Liver (tissue), 9 donors: ENCODE measurements around the gene FANCG. TPM values are rescaled to one million over a fixed set of nuclear protein-coding genes. Genes with fewer than 3 reads are reported as not detected.

Source experiments
- DNase-seq: peaks from one replicate; pipeline ENCODE4 v3.0.0-alpha.2; 2017; ENCODE audit warnings: low spot score
- H3K27ac ChIP-seq, 2 donors: one replicate each; pipeline ENCODE4 v1.7.0; 2013; ENCODE audit warnings: inconsistent platforms in 2 of 2, low read length in 2 of 2, control low read depth in 1 of 2, low read depth in 1 of 2, mild to moderate bottlenecking in 1 of 2
- H3K27me3 ChIP-seq, 4 donors: one replicate each; pipeline versions ENCODE4 v1.6.1 to v1.7.0; 2013; ENCODE audit warnings: low read length in 3 of 4, inconsistent platforms in 1 of 4, mild to moderate bottlenecking in 1 of 4, moderate library complexity in 1 of 4; ENCODE audit not compliant: control insufficient read depth in 4 of 4, insufficient read depth in 4 of 4
- H3K36me3 ChIP-seq, 4 donors: one replicate each; pipeline versions ENCODE4 v1.6.1 to v1.7.0; 2013; ENCODE audit warnings: low read length in 3 of 4, mild to moderate bottlenecking in 3 of 4, low read depth in 1 of 4, moderate library complexity in 1 of 4; ENCODE audit not compliant: control insufficient read depth in 4 of 4, insufficient read depth in 3 of 4
- H3K4me1 ChIP-seq, 4 donors: one replicate each; pipeline versions ENCODE4 v1.6.1 to v1.7.0; 2013; ENCODE audit warnings: low read length in 3 of 4, mild to moderate bottlenecking in 3 of 4, moderate library complexity in 1 of 4; ENCODE audit not compliant: control insufficient read depth in 4 of 4, insufficient read depth in 4 of 4
- H3K4me3 ChIP-seq, 3 donors: one replicate each; pipeline versions ENCODE4 v1.6.1 to v1.7.0; 2013; ENCODE audit warnings: low read length in 3 of 3, control low read depth in 1 of 3, low read depth in 1 of 3, mild to moderate bottlenecking in 1 of 3
- H3K9ac ChIP-seq, 2 donors: one replicate each; pipeline ENCODE4 v1.7.0; 2013; ENCODE audit warnings: low read length in 2 of 2, mild to moderate bottlenecking in 2 of 2, moderate library complexity in 2 of 2, control low read depth in 1 of 2, low read depth in 1 of 2
- H3K9me3 ChIP-seq, 4 donors: one replicate each; pipeline versions ENCODE4 v1.6.1 to v1.7.0; 2013; ENCODE audit warnings: low read length in 3 of 4; ENCODE audit not compliant: control insufficient read depth in 4 of 4
- EGR1 ChIP-seq, 2 donors: IDR thresholded peaks; 2 replicates each; pipeline ENCODE4 v1.6.1; 2016 to 2018; ENCODE audit warnings: antibody characterized with exemption in 2 of 2, low read depth in 2 of 2
- FOXA1 ChIP-seq: IDR thresholded peaks from 2 replicates; pipeline ENCODE4 v1.6.1; 2016; ENCODE audit warnings: antibody characterized with exemption
- GABPA ChIP-seq, 2 donors: IDR thresholded peaks in 1 of 2; conservative IDR thresholded peaks in 1 of 2; 2 replicates each; pipeline ENCODE4 v1.6.1; 2016; ENCODE audit warnings: antibody characterized with exemption in 2 of 2, mild to moderate bottlenecking in 1 of 2, moderate library complexity in 1 of 2
- HNF4A ChIP-seq, 2 donors: conservative IDR thresholded peaks; 2 replicates each; pipeline ENCODE4 v1.6.1; 2016; ENCODE audit warnings: antibody characterized with exemption in 2 of 2, mild to moderate bottlenecking in 2 of 2
- MAX ChIP-seq: IDR thresholded peaks from 2 replicates; pipeline ENCODE4 v1.6.1; 2016; ENCODE audit warnings: antibody characterized with exemption
- RAD21 ChIP-seq, 2 donors: IDR thresholded peaks; 2 replicates each; pipeline ENCODE4 v1.6.1; 2016; ENCODE audit warnings: antibody characterized with exemption in 2 of 2, mild to moderate bottlenecking in 2 of 2
- SP1 ChIP-seq: IDR thresholded peaks from 2 replicates; pipeline ENCODE4 v1.6.1; 2018; ENCODE audit warnings: antibody characterized with exemption, mild to moderate bottlenecking
- TAF1 ChIP-seq: conservative IDR thresholded peaks from 2 replicates; pipeline ENCODE4 v1.6.1; 2016; ENCODE audit warnings: antibody characterized with exemption, mild to moderate bottlenecking
- YY1 ChIP-seq: IDR thresholded peaks from 2 replicates; pipeline ENCODE4 v1.6.1; 2016; ENCODE audit warnings: antibody characterized with exemption, mild to moderate bottlenecking
- WGBS: extraction: QIAGEN DNeasy Blood & Tissue Kit; methylation state at CpG from one replicate; pipeline ENCODE4 v1.1.7; 2013; 5-methylcytosine and 5-hydroxymethylcytosine counted together
- polyA plus RNA-seq, 2 donors: library from polyadenylated mRNA; stranded (reverse) in 1 of 2; unstranded in 1 of 2; fragments of 200-250 nt in 1 of 2; fragments of >200 nt in 1 of 2; fragmentation: Nextera tagmentation in 1 of 2; extraction: Ambion mirVana in 1 of 2; gene quantifications; one replicate each; pipeline versions ENCODE4 v1.2.1 to v1.2.3, GENCODE V29; 2013 to 2015
- total RNA-seq, 2 donors: library from RNA; depleted of rRNA; stranded (reverse); fragments of >200 nt; gene quantifications; one replicate each; pipeline ENCODE4 v1.2.3, GENCODE V29; 2014
- TF ChIP-seq, protein P1 (sequence below): IDR thresholded peaks from 2 replicates; pipeline ENCODE4 v1.6.1; 2016; ENCODE audit warnings: antibody characterized with exemption
- TF ChIP-seq, protein P2 (sequence below): fragments of 150-350 bp; IDR thresholded peaks from 2 replicates; pipeline ENCODE4 v1.5.1; 2017; ENCODE audit warnings: improper control_type of control experiment, low read depth, low read length; ENCODE audit not compliant: missing input control
- TF ChIP-seq, protein P3 (sequence below): IDR thresholded peaks from 2 replicates; pipeline ENCODE4 v1.6.1; 2016; ENCODE audit warnings: antibody characterized with exemption
- donor health status: healthy.
- donor health status: healthy.
- donor health status: healthy.
- donor health status: healthy.
- donor health status: healthy.

FANCG gene
- total and polyA plus RNA-seq, 4 donors: 1.7 to 16.0 (median 4.0) TPM

GRCh38 chr9:35105571-35106342, 26.0 kb upstream of the FANCG start:
- Histone ChIP-seq H3K9ac (no peak overlapping the region), H3K4me3 (no peak overlapping the region), H3K27ac (no peak overlapping the region), H3K36me3 (peaks cover 9 to 41% (median 15%) of the 10 kb centered on the region in 4 donors), H3K27me3 (no peaks in the 10 kb centered on the region), H3K4me1 (peaks cover 6 to 36% (median 28%) of the 10 kb centered on the region in 4 donors), H3K9me3 (no peaks in the 10 kb centered on the region)
- WGBS: 94% methylated on average over 13 of the region's 13 CpGs
- TF ChIP-seq MAX (no peak), TAF1 (no peak), FOXA1 (no peak), YY1 (no peak), RAD21 (IDR thresholded peaks at IDR 0.05) (no peak), SP1 (no peak), GABPA (IDR thresholded peaks at IDR 0.05 in 1 of 2, conservative IDR thresholded peaks at IDR 0.05 in 1 of 2) (no peak)
- no peak for DNase-seq

- no peaks in the 10 kb centered on the region for H3K27me3 ChIP-seq
- no peaks in the 10 kb centered on the region for H3K9me3 ChIP-seq
- H3K4me1 ChIP-seq: peaks cover 2 to 30% (median 22%) of the 10 kb centered on the region in 4 donors
- H3K4me3 ChIP-seq: no peak overlapping the region
- no peak overlapping the region for H3K27ac ChIP-seq
- TF ChIP-seq HNF4A (conservative IDR thresholded peaks at IDR 0.05) (no peak), FOXA1 (no peak), RAD21 (IDR thresholded peaks at IDR 0.05) (no peak), MAX (no peak)
- H3K36me3 ChIP-seq: peaks cover 12 to 48% (median 21%) of the 10 kb centered on the region in 4 donors
- no peak for DNase-seq
- H3K9ac ChIP-seq: no peak overlapping the region
- WGBS: 92% methylated on average over 12 of the region's 12 CpGs
These were observed 25.4 kb upstream of the FANCG start for GRCh38 chr9:35105126-35105525.

DNA sequence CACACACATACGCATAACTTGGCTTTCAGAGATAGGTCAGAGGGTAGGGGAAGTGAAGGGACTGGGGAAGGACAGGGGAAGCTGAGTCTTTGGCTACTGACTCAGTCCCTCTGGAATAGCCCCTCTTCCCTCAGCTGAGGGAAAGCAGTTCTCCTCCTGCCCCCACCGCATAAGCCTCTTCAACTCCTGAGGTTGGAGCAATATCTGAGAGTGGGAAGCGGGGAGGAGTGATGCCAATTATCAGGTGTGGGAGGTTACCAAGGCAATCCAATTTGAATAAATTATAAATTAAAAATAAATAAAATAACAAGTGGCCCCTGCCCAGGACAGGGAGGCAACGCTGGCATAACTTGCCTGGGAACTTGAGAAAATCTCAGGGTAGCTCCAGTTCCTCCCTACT, 24.8 kb upstream of the FANCG start:
- H3K9ac ChIP-seq: no peak overlapping the region
- no peak for DNase-seq
- no peak for TF ChIP-seq FOXA1
- TF ChIP-seq, protein P1, sequence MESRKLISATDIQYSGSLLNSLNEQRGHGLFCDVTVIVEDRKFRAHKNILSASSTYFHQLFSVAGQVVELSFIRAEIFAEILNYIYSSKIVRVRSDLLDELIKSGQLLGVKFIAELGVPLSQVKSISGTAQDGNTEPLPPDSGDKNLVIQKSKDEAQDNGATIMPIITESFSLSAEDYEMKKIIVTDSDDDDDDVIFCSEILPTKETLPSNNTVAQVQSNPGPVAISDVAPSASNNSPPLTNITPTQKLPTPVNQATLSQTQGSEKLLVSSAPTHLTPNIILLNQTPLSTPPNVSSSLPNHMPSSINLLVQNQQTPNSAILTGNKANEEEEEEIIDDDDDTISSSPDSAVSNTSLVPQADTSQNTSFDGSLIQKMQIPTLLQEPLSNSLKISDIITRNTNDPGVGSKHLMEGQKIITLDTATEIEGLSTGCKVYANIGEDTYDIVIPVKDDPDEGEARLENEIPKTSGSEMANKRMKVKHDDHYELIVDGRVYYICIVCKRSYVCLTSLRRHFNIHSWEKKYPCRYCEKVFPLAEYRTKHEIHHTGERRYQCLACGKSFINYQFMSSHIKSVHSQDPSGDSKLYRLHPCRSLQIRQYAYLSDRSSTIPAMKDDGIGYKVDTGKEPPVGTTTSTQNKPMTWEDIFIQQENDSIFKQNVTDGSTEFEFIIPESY: no peak
- TF ChIP-seq, protein P2, sequence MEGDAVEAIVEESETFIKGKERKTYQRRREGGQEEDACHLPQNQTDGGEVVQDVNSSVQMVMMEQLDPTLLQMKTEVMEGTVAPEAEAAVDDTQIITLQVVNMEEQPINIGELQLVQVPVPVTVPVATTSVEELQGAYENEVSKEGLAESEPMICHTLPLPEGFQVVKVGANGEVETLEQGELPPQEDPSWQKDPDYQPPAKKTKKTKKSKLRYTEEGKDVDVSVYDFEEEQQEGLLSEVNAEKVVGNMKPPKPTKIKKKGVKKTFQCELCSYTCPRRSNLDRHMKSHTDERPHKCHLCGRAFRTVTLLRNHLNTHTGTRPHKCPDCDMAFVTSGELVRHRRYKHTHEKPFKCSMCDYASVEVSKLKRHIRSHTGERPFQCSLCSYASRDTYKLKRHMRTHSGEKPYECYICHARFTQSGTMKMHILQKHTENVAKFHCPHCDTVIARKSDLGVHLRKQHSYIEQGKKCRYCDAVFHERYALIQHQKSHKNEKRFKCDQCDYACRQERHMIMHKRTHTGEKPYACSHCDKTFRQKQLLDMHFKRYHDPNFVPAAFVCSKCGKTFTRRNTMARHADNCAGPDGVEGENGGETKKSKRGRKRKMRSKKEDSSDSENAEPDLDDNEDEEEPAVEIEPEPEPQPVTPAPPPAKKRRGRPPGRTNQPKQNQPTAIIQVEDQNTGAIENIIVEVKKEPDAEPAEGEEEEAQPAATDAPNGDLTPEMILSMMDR: no peak
- TF ChIP-seq EGR1 (IDR thresholded peaks at IDR 0.05; ENCODE audit: low read depth in 2 of 2): no peak
- TF ChIP-seq, protein P3, sequence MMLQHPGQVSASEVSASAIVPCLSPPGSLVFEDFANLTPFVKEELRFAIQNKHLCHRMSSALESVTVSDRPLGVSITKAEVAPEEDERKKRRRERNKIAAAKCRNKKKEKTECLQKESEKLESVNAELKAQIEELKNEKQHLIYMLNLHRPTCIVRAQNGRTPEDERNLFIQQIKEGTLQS: no peak
- no peak for TF ChIP-seq GABPA (IDR thresholded peaks at IDR 0.05 in 1 of 2, conservative IDR thresholded peaks at IDR 0.05 in 1 of 2)
- TF ChIP-seq TAF1: no peak
- H3K4me3 ChIP-seq: no peak overlapping the region
- no peaks in the 10 kb centered on the region for H3K27me3 ChIP-seq
- H3K9me3 ChIP-seq: no peaks in the 10 kb centered on the region
- no peak overlapping the region for H3K27ac ChIP-seq
- H3K36me3 ChIP-seq: peaks cover 13 to 53% (median 25%) of the 10 kb centered on the region in 4 donors
- WGBS: 95% methylated on average over 4 of the region's 4 CpGs
- H3K4me1 ChIP-seq: peaks cover 0 to 25% (median 18%) of the 10 kb centered on the region in 4 donors
